Measurements from ENCODE around the gene EDN2. TPM values are rescaled to one million over a fixed set of nuclear protein-coding genes. Genes with fewer than 3 reads are reported as not detected.

The EDN2 gene
- total RNA-seq, 1 experiment from 2014 or later = 0.28 TPM

DNA sequence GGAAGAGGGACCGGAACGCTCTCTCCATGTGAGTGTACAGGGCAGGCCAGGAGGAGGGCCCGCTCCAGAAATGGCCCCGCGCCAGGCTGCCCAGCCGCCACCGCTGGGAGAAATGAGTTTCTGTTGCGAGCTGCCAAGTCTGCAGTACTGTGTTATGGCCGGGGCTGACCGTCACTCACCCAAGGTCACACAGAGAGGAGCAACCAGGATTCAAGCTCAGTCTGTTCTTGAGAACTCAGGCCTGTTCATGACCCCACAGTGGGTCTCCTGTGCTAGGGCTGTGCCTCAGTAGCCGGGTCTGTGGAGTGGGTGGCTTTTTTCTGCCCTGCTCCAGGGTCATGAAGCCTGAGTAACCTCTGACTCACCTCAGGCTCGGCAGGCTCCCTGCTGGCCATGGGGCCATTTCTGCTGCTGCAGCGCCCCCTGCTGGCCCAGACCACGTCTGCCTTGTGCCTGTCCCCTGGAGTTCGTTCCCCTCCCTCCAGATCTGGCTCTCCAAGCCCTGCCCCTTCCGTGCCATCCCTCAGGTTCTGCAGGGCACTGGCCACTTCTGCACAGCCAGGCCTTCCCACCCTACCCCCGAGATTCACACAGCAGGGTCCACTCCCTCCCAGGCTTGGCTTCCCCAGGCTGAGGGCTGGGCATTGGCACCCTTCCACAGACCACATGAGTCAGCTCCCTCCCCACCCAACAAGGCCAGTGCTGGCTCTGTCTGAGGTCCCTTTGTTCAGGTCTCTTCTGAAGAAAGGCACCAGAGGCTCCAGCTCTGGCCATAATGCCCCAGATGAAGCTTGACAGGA, 51.8 kb downstream of the EDN2 start:
- Mint-ChIP-seq H3K27ac (ENCODE audit: unreplicated experiment) (peak overlapping the region; percentile 65), H3K27me3 (ENCODE audit: unreplicated experiment) (peaks cover 14% of the 10 kb centered on the region), H3K36me3 (ENCODE audit: insufficient read depth, unreplicated experiment) (no peaks in the 10 kb centered on the region), H3K9me3 (ENCODE audit: low read depth, unreplicated experiment) (no peaks in the 10 kb centered on the region), H3K4me3 (ENCODE audit: low read depth, unreplicated experiment) (peak overlapping the region; percentile 50), H3K4me1 (ENCODE audit: low read depth, unreplicated experiment) (peaks cover 34% of the 10 kb centered on the region)
- CTCF ChIA-PET = interaction anchor here (0.8 to 3.4 kb wide), 18 partner anchors 12 to 568 kb away, joined by 3 to 27 read pairs (median 4); partner anchors contain the start of gene EDN2
- intact Hi-C loops (cut with micrococcal nuclease; ENCODE audit: unreplicated experiment) = loop anchor here (1.0 to 5.0 kb wide), 2 partner anchors 109 to 150 kb away; no protein-coding TSS in a partner anchor
- TF ChIP-seq, protein P1, sequence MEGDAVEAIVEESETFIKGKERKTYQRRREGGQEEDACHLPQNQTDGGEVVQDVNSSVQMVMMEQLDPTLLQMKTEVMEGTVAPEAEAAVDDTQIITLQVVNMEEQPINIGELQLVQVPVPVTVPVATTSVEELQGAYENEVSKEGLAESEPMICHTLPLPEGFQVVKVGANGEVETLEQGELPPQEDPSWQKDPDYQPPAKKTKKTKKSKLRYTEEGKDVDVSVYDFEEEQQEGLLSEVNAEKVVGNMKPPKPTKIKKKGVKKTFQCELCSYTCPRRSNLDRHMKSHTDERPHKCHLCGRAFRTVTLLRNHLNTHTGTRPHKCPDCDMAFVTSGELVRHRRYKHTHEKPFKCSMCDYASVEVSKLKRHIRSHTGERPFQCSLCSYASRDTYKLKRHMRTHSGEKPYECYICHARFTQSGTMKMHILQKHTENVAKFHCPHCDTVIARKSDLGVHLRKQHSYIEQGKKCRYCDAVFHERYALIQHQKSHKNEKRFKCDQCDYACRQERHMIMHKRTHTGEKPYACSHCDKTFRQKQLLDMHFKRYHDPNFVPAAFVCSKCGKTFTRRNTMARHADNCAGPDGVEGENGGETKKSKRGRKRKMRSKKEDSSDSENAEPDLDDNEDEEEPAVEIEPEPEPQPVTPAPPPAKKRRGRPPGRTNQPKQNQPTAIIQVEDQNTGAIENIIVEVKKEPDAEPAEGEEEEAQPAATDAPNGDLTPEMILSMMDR (IDR thresholded peaks at IDR 0.05; ENCODE audit: unreplicated experiment) = peak; percentile 97
- peak; percentile 96 for DNase-seq
- BruUV-seq (replicated peaks) = no TSS peak

- peaks cover 34% of the 10 kb centered on the region for H3K4me1 Mint-ChIP-seq (ENCODE audit: low read depth, unreplicated experiment)
- CTCF ChIA-PET = interaction anchor here (1.1 to 3.4 kb wide), 8 partner anchors 11 to 567 kb away, joined by 3 to 27 read pairs (median 12); partner anchors contain the start of gene EDN2
- BruUV-seq (replicated peaks) = no TSS peak
- H3K36me3 Mint-ChIP-seq (ENCODE audit: insufficient read depth, unreplicated experiment) = no peaks in the 10 kb centered on the region
- DNase-seq = no peak
- intact Hi-C loops (cut with micrococcal nuclease; ENCODE audit: unreplicated experiment) = loop anchor here (1.0 to 5.0 kb wide), 2 partner anchors 108 to 149 kb away; no protein-coding TSS in a partner anchor
- no peaks in the 10 kb centered on the region for H3K9me3 Mint-ChIP-seq (ENCODE audit: low read depth, unreplicated experiment)
- TF ChIP-seq, protein P1 (IDR thresholded peaks at IDR 0.05; ENCODE audit: unreplicated experiment) = no peak
- H3K4me3 Mint-ChIP-seq (ENCODE audit: low read depth, unreplicated experiment) = peak overlapping the region; percentile 50
- H3K27ac Mint-ChIP-seq (ENCODE audit: unreplicated experiment) = no peak overlapping the region
- peaks cover 14% of the 10 kb centered on the region for H3K27me3 Mint-ChIP-seq (ENCODE audit: unreplicated experiment)
Measured at GRCh38 chr1:41431490-41432350, 52.8 kb downstream of the EDN2 start.

GRCh38 chr1:41430582-41430981, 53.9 kb downstream of the EDN2 start:
- H3K27me3 Mint-ChIP-seq (ENCODE audit: unreplicated experiment) = peaks cover 14% of the 10 kb centered on the region
- H3K9me3 Mint-ChIP-seq (ENCODE audit: low read depth, unreplicated experiment) = no peaks in the 10 kb centered on the region
- DNase-seq = no peak
- intact Hi-C loops (cut with micrococcal nuclease; ENCODE audit: unreplicated experiment) = loop anchor here (5.0 kb wide), 1 partner anchor 148 kb away; no protein-coding TSS in a partner anchor
- TF ChIP-seq, protein P1 (IDR thresholded peaks at IDR 0.05; ENCODE audit: unreplicated experiment) = no peak
- CTCF ChIA-PET = no interaction called here
- H3K27ac Mint-ChIP-seq (ENCODE audit: unreplicated experiment) = no peak overlapping the region
- no peak overlapping the region for H3K4me3 Mint-ChIP-seq (ENCODE audit: low read depth, unreplicated experiment)
- H3K36me3 Mint-ChIP-seq (ENCODE audit: insufficient read depth, unreplicated experiment) = no peaks in the 10 kb centered on the region
- H3K4me1 Mint-ChIP-seq (ENCODE audit: low read depth, unreplicated experiment) = peaks cover 34% of the 10 kb centered on the region
- BruUV-seq (replicated peaks) = no TSS peak

GRCh38 chr1:41430069-41430468, 54.4 kb downstream of the EDN2 start:
- peaks cover 14% of the 10 kb centered on the region for H3K27me3 Mint-ChIP-seq (ENCODE audit: unreplicated experiment)
- H3K4me3 Mint-ChIP-seq (ENCODE audit: low read depth, unreplicated experiment) = no peak overlapping the region
- CTCF ChIA-PET = no interaction called here
- H3K9me3 Mint-ChIP-seq (ENCODE audit: low read depth, unreplicated experiment) = no peaks in the 10 kb centered on the region
- no peak overlapping the region for H3K27ac Mint-ChIP-seq (ENCODE audit: unreplicated experiment)
- no TSS peak for BruUV-seq (replicated peaks)
- intact Hi-C loops (cut with micrococcal nuclease; ENCODE audit: unreplicated experiment) = loop anchor here (5.0 kb wide), 1 partner anchor 148 kb away; no protein-coding TSS in a partner anchor
- TF ChIP-seq, protein P1 (IDR thresholded peaks at IDR 0.05; ENCODE audit: unreplicated experiment) = no peak
- no peaks in the 10 kb centered on the region for H3K36me3 Mint-ChIP-seq (ENCODE audit: insufficient read depth, unreplicated experiment)
- peaks cover 30% of the 10 kb centered on the region for H3K4me1 Mint-ChIP-seq (ENCODE audit: low read depth, unreplicated experiment)
- DNase-seq = no peak

Measured in Calu3 (cell line).